Fibroblast of pulmonary artery (primary cell): ENCODE data around the gene ARL5C.

Source experiments
- DNase-seq: peaks from one replicate; pipeline ENCODE4 v3.0.0-alpha.2; 2010; ENCODE audit warnings: low read depth
- H3K4me3 ChIP-seq: replicated peaks from 2 replicates; pipeline ENCODE4 v1.5.1; 2011; ENCODE audit warnings: low read depth, mild to moderate bottlenecking, control low read depth, low read length, moderate library complexity
- TF ChIP-seq, protein P1 (sequence below): IDR thresholded peaks from 2 replicates; pipeline ENCODE4 v1.5.1; 2011; ENCODE audit warnings: mild to moderate bottlenecking, control low read depth, low read length, inconsistent platforms; ENCODE audit errors: missing control alignments

ARL5C gene

DNA sequence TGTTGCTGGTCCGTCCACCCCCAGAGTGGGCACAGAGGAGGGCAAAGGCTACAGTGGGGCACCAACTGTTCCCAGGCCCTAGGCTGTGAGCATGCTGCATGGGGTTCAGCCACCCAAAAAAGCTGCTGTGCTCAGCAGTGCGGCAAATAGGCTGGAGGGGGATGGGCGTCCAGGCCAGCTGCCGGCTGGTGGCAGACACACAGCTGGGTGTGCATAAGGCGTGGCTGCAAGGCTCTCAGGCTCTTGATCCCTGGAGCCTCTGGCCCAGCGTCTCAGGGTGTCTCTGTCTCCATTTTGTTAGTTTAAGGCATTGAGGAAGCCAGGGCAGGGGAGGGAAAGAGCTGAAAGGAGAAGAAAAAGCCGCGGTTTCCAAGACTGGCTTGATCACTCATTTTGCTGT, 42.9 kb upstream of the ARL5C start:
- TF ChIP-seq, protein P1, sequence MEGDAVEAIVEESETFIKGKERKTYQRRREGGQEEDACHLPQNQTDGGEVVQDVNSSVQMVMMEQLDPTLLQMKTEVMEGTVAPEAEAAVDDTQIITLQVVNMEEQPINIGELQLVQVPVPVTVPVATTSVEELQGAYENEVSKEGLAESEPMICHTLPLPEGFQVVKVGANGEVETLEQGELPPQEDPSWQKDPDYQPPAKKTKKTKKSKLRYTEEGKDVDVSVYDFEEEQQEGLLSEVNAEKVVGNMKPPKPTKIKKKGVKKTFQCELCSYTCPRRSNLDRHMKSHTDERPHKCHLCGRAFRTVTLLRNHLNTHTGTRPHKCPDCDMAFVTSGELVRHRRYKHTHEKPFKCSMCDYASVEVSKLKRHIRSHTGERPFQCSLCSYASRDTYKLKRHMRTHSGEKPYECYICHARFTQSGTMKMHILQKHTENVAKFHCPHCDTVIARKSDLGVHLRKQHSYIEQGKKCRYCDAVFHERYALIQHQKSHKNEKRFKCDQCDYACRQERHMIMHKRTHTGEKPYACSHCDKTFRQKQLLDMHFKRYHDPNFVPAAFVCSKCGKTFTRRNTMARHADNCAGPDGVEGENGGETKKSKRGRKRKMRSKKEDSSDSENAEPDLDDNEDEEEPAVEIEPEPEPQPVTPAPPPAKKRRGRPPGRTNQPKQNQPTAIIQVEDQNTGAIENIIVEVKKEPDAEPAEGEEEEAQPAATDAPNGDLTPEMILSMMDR = no peak
- no peak for DNase-seq
- no peak overlapping the region for H3K4me3 ChIP-seq

GRCh38 chr17:39208136-39208535, 42.2 kb upstream of the ARL5C start:
- no peak overlapping the region for H3K4me3 ChIP-seq
- TF ChIP-seq, protein P1 = no peak
- no peak for DNase-seq

- TF ChIP-seq, protein P1 = no peak
- H3K4me3 ChIP-seq = no peak overlapping the region
- no peak for DNase-seq
Observed at GRCh38 chr17:39205112-39205526, 39.2 kb upstream of the ARL5C start.

DNA sequence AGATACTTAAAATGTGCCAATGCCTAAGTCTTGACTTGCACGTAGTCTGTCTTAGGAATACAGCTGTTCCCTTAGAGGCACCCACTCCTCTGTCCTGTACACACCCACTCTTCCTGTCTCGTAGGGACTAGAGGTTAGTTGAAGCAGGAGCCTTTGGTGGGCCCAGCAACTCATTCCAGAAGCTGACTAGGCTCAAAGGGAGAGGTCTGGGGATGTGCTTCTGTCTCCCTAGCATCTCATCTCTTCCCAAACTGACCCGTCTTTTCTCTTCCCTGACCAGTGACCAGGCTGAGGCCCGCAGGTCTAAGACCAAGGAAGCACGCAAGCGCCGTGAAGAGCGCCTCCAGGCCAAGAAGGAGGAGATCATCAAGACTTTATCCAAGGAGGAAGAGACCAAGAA, 38.3 kb upstream of the ARL5C start:
- TF ChIP-seq, protein P1 = no peak
- no peak for DNase-seq
- no peak overlapping the region for H3K4me3 ChIP-seq

DNA sequence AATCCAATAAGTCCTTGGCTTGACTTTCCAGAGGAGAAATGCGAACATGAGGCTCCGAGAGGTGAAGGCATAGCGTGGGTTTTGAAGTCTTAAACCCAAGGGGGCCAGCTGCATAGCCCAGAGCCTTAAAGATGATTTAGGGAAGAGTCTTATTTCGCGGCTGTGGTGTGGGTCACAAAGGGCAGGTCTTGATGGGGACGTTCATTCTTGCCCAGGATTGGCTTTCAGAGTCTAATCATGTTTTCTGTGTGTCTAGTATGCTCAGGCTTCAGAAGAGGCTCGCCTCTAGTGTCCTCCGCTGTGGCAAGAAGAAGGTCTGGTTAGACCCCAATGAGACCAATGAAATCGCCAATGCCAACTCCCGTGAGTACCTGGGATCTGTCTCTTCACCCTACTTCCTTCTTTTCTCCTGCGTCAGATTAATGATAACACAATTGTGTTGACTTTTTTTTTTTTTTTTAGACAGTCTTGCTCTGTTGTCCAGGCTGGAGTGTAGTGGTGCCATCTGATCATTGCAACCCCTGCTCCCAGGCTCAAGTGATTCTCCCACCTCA, 35.1 kb upstream of the ARL5C start:
- DNase-seq = no peak
- peak overlapping the region; percentile 99 for H3K4me3 ChIP-seq
- TF ChIP-seq, protein P1 = no peak

DNA sequence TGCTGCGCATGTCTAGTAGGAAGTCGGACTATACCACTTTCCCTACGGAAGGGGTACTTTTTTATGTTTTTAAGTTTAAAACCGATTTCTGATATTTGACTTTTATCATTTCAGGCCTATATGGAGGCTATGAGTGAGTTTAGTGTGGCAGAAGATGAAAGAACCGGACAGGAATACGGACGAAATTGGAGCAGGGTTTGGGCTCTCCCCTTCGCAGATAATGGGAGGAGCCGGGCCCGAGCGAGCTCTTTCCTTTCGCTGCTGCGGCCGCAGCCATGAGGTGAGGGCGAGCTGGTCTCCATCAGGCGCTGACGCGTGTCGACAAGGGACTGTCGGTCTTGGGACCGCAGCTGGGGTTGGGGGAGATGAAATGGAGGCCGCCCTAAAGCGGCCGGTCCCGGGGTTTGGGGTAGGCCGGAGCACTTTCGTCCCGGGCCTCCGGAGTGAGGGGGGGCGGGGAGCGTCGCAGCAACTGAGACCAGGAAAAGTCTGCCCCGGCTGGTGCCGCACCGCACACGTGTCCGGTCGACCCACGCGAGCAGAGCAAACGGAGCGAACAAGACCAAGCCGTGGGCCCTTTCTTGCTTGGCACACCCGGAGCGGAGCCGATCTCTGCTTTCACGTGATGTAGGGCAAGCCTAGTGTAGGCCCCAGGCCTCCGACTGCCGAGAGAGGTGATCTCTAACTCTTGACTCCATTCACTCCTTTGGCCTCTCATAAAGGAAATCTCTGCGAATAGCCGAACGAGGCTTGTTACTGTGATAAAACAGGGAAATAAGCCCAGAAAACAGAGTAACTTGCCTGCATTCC, 34.3 kb upstream of the ARL5C start, which contains the start of gene RPL19:
Gene RPL19, plus strand, starts transcription at position 214 of the 810 bp plus-strand sequence. Its CDS starts 62 bp downstream, at position 276.
- peak within 1 kb of the TSS; percentile 99 for H3K4me3 ChIP-seq
- TF ChIP-seq, protein P1 = no peak
- DNase-seq = peak; percentile 27

DNA sequence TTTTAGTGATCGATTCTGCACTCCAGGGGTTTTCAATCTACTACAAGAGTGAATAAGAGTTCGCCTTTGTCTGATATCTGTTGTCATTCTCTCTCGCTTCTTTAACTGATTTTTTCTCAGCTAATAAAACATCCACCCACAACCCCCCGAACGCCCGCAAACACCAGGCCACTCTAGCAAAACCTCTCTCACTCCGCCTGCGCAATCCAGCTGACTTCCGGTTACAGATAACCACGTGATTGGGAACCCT, 33.8 kb upstream of the ARL5C start:
- H3K4me3 ChIP-seq = peak overlapping the region; percentile 99
- TF ChIP-seq, protein P1 = no peak
- peak; percentile 97 for DNase-seq
